ENCODE results near the gene OR4S1.

DNA sequence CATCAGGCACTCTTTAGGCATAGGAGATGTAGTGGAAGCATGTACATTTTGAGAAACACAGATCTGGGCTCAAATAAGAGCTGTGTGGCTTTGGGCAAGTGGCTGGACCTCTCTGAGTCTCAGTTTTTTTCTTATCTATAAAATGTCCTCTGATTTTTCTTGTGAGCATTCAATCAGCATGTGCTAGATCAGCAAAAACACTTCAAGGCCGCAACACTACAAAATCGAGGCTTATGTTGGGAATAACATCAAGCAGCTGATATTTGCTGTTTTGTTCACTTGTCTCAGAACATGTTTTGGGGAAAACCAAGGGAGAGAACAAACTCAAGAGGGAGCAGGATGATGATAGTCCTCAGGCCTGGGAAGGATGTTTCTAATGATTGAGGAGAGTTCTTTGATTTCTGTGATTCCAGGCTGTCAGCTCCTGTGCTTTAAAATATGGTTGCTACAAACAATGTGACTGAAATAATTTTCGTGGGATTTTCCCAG is 42.6 kb upstream of the OR4S1 start, which contains the start of gene OR4X1:
- TF ChIP-seq CTCF (IDR thresholded peaks at IDR 0.05), result no peak
- no peak for TF ChIP-seq POLR2A (IDR thresholded peaks at IDR 0.05; ENCODE audit: low read depth)

All from esophagus muscularis mucosa (tissue), 3 donors.